Stimulated activated CD4-positive, alpha-beta T cell treated with anti-CD3 and anti-CD28 coated beads, Interleukin-1b, Interleukin-23, amount 100 ng/mL, for 24 hours (primary cell): ENCODE data around the gene ATP6V1E1.

Experiments
- DNase-seq, 4 experiments: peaks; one replicate each; pipeline ENCODE4 v3.0.0-alpha.2; 2020; ENCODE audit warnings: low read depth in 4 of 4, low spot score in 1 of 4

The ATP6V1E1 gene

DNA sequence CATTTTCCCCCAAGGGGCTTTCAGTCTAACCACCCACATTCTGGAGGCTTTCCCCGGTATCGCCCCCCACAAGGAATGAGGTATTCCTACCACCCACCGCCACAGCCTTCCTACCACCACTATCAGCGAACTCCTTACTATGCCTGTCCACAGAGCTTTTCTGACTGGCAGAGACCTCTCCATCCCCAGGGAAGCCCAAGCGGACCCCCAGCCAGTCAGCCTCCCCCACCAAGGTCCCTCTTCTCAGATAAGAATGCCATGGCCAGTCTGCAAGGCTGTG is 79.9 kb downstream of the ATP6V1E1 start:
- DNase-seq = no peak

GRCh38 chr22:17548010-17548755 is 80.4 kb downstream of the ATP6V1E1 start:
- DNase-seq = no peak

- no peak for DNase-seq
Observed at GRCh38 chr22:17542452-17542851, 86.1 kb downstream of the ATP6V1E1 start.
